HS-27A (cell line): ENCODE measurements around the gene YTHDC1.

Experiments
- DNase-seq: peaks from one replicate; pipeline ENCODE4 v3.0.0-alpha.2; 2012; ENCODE audit warnings: low read depth, missing footprints

YTHDC1 gene

GRCh38 chr4:68358988-68359387 lies 9.1 kb upstream of the YTHDC1 start:
- no peak for DNase-seq

GRCh38 chr4:68352791-68353190 lies 2.9 kb upstream of the YTHDC1 start:
- no peak for DNase-seq

- DNase-seq: no peak
Measured at GRCh38 chr4:68349279-68349648, 626 bp downstream of the YTHDC1 start.

- no peak for DNase-seq
Measured at GRCh38 chr4:68348577-68348976, 1.3 kb downstream of the YTHDC1 start.

- no peak for DNase-seq
Measured at GRCh38 chr4:68347845-68348244, 2.0 kb downstream of the YTHDC1 start.

- no peak for DNase-seq
Measured at GRCh38 chr4:68346461-68346860, 3.4 kb downstream of the YTHDC1 start.

GRCh38 chr4:68344785-68345184 lies 5.1 kb downstream of the YTHDC1 start:
- DNase-seq: no peak

- no peak for DNase-seq
Measured at GRCh38 chr4:68344049-68344448, 5.8 kb downstream of the YTHDC1 start.

GRCh38 chr4:68342134-68342533 lies 7.8 kb downstream of the YTHDC1 start:
- no peak for DNase-seq

- no peak for DNase-seq
Measured at GRCh38 chr4:68338625-68339024, 11.3 kb downstream of the YTHDC1 start.

GRCh38 chr4:68337522-68337921 lies 12.4 kb downstream of the YTHDC1 start:
- DNase-seq: no peak

- DNase-seq: no peak
Measured at GRCh38 chr4:68337004-68337403, 12.9 kb downstream of the YTHDC1 start.

GRCh38 chr4:68336530-68336929 lies 13.4 kb downstream of the YTHDC1 start:
- DNase-seq: no peak

GRCh38 chr4:68326141-68326540 lies 23.7 kb downstream of the YTHDC1 start:
- DNase-seq: no peak

GRCh38 chr4:68324519-68325262 lies 25.2 kb downstream of the YTHDC1 start:
- DNase-seq: no peak

GRCh38 chr4:68319040-68319439 lies 30.9 kb downstream of the YTHDC1 start:
- DNase-seq: no peak

- DNase-seq: no peak
Measured at GRCh38 chr4:68316193-68316969, 33.5 kb downstream of the YTHDC1 start.

GRCh38 chr4:68310651-68311247 lies 39.1 kb downstream of the YTHDC1 start:
- DNase-seq: no peak

- no peak for DNase-seq
Measured at GRCh38 chr4:68304731-68305130, 45.2 kb downstream of the YTHDC1 start.

- no peak for DNase-seq
Measured at GRCh38 chr4:68299492-68300457, 50.1 kb downstream of the YTHDC1 start.

GRCh38 chr4:68297137-68297536 lies 52.8 kb downstream of the YTHDC1 start:
- DNase-seq: no peak

GRCh38 chr4:68291256-68291655 lies 58.6 kb downstream of the YTHDC1 start:
- no peak for DNase-seq
